DMS153 (cell line): ENCODE data around the gene SEMA6B.
"Not testable (repeated sequence)": the region's sequence is repeated elsewhere in the genome, so short reads cannot be mapped to it uniquely, and the experiment has no call there.

Experiments used
- DNase-seq: peaks from one replicate; lab custom pipeline; 2025; lab: John Stamatoyannopoulos, UW

SEMA6B gene

DNA sequence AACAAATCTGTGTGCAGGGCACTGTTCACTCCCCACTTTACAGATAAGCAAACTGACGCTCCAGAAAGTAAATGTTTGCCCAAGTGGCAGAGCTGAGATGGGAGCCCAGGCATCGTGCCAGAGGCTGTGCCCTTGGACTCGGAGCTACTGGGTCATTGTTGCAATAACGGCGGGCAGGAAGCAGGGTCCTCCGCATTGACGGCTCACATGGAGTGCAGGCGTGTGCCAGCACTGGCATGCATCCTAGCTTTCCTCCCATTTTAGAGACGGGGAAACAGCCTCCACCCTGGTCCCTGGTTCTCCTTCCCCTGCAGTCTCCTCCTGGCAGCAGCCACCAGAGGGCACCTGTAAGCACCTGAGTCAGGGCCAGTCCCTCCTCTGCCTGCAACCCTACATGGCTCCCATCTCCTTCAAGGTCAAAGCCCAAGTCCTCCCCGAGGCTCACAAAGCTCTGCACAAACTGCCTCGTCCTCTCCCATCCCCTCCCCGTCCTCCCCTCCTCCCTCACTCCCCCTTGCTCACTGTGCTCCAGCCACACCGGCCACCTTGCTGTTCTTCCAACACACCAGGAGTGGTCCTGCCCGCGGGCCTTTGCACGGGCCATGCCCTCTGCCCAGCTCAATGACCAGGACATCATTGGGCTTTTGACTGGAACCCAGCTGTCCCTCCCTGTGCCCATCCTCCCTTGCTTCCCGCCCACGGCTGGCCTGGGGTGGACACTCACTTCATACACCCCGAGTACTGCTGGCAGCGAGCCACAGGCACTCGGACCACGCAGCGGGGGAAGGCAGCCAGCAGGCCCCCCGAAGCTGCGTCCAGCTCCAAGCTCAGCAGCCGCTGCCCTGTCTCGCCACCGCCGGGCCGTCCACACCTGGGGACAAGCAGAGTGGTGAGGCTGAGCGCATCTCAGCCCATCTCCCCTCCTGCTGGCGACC, 11.9 kb downstream of the SEMA6B start:
- no peak for DNase-seq

DNA sequence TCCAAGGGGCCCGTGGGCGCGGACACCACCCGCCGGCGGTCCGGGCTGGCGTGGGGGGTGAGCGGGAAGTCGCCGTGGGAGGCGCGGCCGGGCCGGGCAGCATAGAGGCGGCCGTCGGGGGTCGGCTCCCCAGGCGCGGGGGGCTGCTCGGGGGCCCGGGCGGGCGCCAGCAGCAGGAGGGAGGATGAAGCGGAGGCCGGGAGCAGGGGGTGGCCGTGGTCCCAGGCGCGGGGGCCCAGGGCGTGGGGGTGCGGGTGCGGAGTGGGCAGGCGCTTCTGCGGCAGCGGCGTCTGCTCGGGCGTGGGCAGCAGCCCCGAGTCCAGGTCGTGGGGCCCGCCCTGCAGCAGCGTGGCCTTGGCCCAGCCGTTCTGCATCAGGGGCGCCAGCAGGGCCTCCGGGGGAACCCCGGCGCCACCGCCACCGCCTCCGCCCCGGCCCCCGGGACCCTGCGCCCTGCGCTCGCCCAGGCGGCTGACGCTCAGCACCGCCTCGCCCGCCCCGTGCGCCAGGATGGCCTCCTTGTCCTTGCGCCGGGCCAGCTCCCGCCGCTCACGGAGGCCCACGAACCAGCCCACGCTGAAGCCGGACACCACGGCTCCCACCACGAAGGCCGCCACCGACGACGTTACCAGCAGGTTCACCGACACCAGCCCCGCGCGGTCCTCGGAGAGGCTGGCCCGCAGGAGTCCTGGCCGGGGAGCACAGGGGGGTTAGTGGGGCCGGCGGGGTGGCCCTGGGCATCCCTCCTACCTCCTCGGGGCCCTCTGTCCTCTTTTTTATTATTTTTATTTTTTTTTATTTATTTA, 15.4 kb downstream of the SEMA6B start:
- no peak for DNase-seq

DNA sequence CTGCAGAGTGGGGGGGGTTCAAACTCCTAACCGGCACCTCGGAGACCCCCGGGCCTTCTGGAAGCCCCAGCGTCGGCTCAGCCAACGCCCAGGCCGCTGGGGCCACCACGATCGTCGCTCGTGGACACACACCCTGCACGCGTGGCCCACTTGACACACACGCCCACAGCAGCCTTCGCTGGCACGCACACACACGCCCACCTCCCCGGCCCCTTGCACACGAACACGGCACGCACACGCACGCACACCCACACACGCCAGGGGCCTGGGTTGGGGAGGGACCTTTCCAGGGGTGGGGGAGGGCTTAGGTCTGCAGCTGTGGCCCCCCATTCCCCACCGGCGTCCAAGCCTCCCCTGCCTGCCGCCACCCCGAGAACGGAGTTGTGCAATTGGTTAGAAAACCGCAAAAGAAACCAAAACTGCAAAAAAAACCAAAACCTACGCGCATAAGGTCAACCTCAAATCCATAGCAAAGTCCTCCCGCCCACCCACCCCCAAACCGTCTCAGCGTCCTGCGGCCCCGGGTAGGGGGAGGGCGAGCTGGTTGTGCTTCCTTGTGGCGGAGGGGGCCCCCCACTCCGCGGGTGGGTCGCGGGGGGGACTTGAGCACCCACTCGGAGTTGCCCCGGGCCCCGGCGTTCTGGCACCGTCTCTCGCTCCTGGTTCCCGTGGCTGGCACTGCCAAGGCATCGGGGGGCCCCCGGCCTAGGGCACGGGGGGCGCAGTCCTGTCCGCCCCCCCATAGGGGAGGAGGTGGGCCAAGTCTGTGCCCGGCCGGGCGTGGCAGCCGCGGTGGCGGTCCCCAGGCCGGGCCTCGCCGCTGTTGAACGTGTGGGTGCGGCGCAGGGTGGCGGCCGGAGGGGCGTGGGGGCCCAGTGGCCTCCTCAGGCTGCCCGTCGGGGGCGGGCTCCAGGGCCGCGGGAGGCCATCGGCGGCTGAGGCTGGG, 16.3 kb downstream of the SEMA6B start:
- DNase-seq: no peak

DNA sequence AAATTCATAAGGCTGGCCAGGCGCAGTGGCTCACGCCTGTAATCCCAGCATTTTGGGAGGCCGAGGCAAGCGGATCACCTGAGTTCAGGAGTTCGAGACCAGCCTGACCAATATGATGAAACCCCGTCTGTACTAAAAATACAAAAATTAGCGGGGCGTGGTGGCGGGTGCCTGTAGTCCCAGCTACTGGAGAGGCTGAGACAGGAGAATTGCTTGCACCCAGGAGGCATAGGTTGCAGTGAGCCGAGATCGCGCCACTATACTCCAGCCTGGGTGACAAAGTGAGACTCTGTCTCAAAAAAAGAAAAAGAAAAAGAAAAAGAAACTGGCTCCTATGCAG, 17.7 kb downstream of the SEMA6B start:
- not testable (repeated sequence) for DNase-seq

DNA sequence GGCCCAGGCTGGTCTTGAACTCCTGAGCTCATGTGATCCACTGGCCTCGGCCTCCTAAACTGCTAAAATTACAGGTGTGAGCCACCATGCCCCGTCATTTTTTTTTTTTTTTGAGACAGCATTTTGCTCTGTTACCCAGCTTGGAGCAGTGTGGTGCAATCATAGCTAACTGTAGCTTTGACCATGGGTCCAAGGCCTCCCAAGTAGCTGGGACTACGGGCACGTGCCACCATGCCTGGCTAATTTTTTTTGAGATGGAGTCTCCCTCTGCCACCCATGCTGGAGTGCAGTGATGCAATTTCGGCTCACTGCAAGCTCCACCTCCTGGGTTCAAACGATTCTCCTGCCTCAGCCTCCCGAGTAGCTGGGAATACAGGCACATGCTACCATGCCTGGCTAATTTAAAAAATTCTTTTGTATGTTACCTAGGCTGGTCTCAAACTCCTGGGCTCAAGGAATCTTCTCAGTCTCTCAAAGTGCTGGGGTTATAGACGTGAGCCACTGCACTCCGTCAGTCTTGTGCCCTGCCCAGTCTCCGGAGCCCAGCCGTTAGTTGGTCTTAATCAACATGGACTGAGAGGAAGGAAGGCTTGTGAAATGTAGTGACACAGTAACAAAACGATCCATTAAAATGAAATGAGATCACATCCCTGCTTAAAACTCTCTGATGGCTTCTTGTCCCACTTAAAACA, 18.2 kb downstream of the SEMA6B start:
- DNase-seq: no peak

DNA sequence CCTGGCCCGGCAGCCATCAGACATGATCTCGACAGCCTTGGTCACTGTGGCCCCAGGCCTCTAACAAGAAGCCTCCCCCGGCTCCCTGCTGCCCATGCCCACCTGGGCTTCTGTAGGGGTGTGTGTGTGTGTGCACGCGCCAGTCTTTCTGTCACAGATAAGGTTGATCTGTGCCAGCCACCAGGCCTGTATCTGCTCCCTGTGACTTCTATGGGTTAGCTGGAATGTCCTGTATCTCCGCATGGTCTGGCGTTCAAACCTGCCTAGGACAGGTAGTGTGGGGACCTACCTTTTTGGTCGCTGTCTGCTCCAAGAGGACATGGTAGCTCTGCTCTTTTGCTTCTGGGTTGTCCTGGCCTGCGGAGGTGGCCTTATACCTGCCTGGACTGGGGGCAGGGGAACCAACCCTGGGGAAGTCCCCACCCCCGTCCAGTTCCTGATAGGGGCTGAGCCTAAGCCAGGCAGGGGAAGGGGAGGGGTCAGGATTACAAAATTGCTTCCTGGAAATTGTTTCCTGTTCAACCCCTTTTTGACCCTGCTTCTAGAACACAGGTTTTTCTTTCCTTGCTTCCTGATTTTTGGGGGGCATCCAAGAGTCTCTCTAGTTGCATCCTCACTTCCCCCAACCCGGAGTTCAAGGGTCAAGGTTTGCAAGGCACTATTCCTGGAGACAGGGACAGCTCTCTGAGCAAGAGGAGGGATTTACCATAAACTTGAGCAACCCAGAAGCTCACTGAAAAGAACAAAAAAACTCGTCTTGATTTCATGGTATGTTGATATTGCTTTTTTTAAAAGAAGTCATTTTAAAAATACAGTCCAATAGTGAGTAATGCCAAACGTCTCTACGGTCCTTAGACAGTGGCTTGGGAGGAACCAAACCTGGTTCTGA, 19.5 kb downstream of the SEMA6B start, which contains the start of gene LRG1:
LRG1 (minus strand) TSS at position 344 of the 889 bp plus-strand sequence; CDS start at position 321, 23 bp downstream.
- no peak for DNase-seq

DNA sequence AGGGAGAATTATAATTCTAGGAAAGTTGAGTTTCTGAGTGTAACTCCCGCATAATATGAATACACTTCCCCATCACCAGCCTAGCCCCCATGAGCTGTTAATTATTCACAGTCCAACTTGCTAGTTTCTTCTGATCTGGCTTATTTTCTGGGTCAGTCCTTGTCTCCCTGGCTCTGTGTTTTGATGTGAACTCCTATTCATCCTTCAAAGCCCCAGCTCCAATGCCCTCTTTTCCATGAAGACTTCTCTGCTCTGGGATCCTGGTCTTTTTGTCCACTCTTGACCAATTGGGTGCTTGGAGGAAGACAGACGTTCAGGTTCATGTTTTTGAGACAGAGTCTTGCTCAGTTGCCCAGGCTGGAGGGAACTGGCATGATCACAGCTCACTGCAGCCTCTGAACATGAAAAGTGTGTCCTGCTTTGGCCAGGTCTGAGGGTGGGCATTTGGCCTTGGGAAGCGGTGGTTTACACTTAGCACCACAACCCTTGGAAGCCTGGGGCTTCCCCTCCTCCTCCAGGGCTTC, 20.3 kb downstream of the SEMA6B start:
- DNase-seq: no peak

DNA sequence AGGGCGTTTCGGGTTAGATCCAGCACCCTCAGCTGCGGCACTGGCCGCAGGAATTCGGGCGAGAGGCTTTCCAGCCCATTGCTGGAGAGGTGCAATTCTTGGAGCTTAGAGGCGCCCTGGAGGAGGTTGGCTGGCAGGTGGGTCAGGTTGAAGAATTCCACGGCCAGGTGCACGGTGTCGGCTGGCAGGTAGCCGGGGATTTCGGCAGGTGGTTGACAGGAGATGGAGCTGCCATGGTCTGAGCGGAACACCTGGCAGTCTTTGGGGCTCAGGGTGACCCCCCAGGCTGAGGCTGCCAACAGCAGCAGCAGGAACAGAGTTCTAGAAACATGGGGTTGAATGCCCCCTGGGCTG, 20.9 kb downstream of the SEMA6B start:
- no peak for DNase-seq

DNA sequence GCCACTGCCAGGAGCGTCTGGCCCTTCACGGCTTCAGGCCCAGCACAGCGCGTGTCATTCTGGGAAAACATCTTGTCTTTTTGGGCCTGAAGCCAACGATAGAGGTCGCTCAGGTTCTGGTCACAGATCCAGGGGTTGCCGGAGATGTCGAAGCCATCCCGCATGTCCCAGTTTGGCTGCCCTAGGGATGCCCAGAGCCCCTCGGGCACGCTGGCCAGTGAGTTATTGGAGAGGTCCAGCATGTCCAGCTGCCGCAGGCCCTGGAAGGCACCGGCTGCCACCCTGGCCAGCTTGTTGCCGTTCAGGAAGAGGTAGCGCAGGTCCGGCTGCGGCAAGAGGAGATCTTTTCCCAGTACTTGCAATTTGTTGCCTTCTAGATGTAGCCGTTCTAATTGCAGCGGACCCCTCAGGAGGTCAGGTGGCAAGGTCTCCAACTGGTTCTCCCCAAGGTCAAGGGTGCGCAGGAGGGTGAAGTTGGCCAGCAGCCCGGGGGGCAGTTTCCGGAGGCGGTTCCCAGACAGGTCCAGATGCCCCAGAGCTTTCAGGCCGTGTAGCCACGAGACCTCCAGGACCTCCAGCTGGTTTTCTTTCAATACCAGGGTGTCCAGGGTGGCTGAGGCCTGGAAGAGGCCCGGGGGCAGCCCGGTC, 21.4 kb downstream of the SEMA6B start:
- no peak for DNase-seq

DNA sequence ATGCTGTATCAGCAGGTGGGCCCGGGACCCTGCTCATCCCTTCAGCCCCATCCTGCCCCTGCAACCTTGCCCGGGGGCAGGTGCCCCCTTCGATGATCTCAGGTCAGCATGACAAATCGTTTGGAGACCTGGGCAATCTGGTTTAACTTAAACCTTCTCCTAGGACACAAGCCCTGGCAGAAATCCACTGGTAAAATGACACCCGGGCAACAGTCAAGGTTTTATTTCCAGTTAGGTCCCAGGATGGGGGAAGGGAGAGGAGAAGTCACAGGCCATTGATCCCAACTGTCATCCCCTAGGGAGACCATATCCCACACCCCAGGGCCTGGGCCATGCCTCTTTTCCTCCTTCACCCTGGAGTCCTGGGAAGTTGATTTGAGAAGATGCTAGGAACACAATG, 22.7 kb downstream of the SEMA6B start:
- DNase-seq: no peak

DNA sequence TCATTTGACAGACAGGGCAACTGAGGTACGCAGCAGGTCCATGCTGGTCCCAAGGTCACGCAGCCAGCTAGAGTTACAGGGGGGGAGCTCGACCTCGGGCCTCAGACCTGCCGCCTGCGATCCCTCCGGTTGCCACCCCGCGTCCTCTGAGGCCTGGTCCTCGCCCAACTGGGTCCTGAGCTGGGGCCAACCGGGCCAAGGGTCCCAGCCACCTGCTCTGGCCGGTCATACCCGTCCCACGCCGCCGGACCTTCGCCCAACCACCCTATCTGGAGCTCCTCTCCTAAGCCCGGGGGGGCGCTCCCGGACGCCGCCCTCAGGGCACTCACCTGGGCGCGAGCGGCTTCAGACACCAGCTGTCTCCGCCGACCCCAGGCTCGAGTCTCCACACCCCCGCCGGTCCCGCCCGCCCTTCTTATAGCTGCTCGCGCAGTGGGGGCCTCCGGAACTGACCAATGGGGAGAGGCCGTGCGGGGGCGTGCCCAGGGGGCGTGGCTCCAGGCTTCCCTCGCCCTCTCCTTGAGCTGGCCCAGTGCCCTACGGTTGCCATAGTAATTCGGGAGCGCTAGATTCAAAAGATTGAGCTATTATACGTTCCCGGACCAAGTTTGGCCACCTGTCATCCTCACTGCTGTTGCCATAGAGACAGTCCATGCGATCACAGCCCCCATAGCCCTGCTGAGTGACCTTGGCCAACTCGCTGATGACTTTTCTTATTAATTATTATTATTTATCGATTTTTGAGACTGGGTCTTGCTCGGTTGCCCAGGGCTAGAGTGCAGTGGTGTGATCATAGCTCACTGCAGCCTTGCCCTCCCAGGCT, 24.4 kb downstream of the SEMA6B start, which contains the start of gene PLIN5:
PLIN5 (minus strand) TSS at position 389 of the 823 bp plus-strand sequence. CDS start 1,150 bp downstream, outside the sequence.
- DNase-seq: no peak

DNA sequence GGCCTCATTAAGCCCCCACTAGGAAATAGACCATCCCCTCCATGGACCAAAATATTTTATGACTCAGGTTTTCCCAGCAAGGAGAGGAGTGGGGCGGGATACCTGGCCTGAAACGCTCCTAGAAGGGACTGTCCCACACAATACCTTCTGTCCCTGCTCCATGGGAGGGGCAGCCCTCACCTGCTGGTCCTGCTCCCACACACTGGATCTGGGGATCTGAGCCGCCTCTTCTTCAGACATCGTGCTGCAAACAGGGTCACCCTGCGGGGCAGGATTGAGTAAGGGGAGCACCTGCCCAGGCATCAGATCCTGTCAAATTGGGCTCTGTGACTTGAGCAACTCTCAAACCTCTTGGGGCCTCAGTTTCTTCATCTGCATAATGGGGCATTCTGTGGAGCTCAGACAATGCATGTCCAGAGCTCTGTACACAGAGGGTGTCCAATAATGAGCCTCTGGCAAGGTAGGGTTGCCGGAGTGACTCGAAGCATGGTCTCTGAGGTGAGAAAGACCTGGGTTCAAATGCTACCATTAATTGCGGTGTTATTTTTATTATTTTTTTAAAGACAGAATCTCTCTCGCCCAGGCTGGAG, 25.6 kb downstream of the SEMA6B start:
- DNase-seq: no peak

DNA sequence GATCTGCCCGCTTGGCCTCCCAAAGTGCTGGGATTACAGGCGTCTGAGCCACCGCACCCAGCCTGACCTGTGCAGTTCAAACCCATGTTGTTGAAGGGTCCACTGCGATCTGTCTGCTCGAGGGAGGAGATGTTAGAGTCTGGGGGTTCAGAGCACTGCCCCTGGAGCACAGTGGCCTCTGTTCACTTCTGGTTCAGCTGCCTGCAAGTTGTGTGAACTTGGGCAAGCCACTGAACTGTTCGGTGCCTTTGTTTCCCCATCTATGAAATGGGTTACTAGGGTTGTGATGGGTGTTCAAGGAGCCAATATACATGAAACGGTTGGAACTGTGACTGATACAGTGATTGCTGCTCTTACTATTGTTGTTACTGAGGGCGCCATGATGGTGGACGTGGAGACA, 26.1 kb downstream of the SEMA6B start:
- DNase-seq: no peak

DNA sequence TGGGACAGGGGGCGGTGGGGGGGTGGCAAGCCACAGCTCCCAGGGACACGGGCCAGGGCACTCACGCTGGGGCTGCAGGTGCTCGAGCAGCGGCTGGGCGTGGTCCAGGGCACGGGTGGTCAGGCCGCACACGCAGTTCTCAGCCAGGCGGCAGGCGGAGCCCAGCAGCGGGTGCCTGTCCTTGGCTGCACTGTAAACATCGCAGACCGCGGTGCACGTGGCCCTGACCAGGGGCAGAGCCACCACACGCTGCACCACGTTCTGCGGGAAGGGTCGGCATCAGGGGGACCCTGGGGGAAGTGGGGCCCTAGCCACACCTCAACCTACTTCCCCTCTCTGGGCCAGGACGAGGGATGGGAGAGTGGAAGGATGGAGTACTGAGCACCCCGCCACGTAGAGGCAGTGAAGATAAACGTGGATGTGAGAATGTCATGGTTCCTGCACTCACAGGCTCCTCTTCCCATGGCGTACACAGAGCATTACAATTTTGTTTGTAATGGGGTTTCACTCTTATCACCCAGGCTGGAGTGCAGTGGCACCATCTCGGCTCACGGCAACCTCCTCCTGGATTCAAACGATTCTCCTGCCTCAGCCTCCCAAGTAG, 27.8 kb downstream of the SEMA6B start:
- DNase-seq: no peak

DNA sequence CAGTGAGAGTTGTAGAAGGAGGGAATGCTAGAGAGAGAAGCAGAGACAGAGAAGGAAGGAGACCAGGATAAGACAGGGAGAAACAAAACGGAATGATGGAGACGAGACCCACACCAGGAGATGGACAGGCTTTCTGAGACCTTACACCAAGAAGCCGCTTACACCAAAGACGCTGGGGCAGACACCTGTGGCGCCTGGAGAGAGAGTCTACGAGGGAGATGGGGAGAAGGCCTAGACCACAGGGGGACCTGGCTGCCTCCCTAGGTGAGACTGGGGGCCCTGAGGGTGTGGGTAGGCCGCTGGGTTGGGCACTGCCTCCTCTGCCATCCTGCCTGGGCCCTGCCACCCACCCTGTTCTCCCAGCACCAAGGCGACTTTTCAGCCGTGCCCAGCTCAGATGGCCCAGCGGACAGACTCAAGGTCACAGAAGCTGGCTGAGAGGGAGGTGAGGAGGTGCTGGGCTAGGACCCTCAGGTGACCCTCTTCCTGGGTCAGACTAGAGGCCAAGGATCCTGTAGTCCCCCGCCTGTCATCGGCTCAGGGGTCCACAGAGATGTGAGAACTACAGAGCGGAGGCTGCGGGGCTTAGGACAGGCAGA, 29.5 kb downstream of the SEMA6B start:
- no peak for DNase-seq

DNA sequence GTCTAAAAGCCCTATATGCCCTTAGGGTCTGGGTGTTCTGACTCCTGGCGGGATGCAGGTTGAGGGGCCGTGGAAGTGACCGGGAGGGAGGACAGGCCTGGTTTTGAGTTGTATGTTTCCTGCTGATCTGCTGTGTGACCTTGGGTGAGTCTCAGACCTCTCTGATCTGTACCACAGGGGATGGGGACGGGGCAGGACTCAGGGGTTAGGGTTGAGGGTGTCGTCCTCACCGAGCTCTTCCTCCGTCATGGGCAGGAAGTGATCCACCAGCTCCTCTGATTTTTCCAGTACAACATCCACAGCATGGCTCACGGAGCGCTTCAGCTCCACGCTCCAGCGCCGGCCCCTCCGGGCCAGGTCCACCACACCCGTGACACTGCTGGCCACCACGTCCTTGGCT, 30.6 kb downstream of the SEMA6B start:
- no peak for DNase-seq

DNA sequence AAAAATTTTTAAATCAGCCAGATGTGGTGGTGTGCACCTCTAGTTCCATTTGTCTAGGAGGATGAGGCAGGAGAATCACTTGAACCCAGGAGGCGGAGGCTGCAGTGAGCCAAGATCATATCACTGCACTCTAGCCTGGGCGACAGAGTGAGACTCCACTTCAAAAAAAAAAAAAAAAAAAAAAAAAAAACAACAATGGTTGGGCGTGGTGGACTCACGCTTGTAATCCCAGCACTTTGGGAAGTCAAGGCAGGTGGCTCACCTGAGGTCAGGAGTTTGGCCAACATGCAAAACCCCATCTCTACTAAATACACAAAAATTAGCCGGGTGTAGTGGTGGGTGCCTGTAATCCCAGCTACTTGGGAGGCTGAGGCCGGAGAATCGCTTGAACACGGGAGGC, 32.1 kb downstream of the SEMA6B start:
- DNase-seq: not testable (repeated sequence)
